IMR-90 (cell line): ENCODE data around the gene EXOC6. TPM values are rescaled to one million over a fixed set of nuclear protein-coding genes. Genes with fewer than 3 reads are reported as not detected.

Experiments
- ATAC-seq: fragments of 200-7000 bp; cut with Tn5 transposase; 2 replicates; pipeline ENCODE4 v1.9.1; 2020; ENCODE audit warnings: low read depth, mild to moderate bottlenecking, moderate library complexity
- BruUV-seq: library from RNA; stranded (reverse); fragments of 400-500 nt; replicated peaks from 2 replicates; lab custom pipeline; 2021; lab: Mats Ljungman, UMichigan
- CTCF ChIA-PET: fragments of 300-600 bp; formaldehyde crosslinking; extraction: SDS; loops from one replicate; lab custom pipeline; 2021; ENCODE audit warnings: antibody characterized with exemption; lab: Yijun Ruan, JAX
- POLR2A ChIA-PET: fragments of 300-600 bp; sonication (Branson Sonifier 250); formaldehyde crosslinking; loops from one replicate; lab custom pipeline; 2022; ENCODE audit warnings: antibody characterized with exemption; ENCODE audit not compliant: unreplicated experiment; lab: Charles Lee
- DNase-seq: peaks from one replicate; pipeline ENCODE4 v3.0.0; 2013
- H2AFZ ChIP-seq: replicated peaks from 2 replicates; pipeline ENCODE3; 2013; ENCODE audit warnings: low read length, mild to moderate bottlenecking; ENCODE audit not compliant: poor library complexity
- H2AK5ac ChIP-seq: 2 replicates; pipeline ENCODE4 v1.6.1; 2013; ENCODE audit warnings: low read depth, low read length, inconsistent platforms
- H2AK9ac ChIP-seq: replicated peaks from 2 replicates; pipeline ENCODE3; 2013; ENCODE audit warnings: mild to moderate bottlenecking, low read depth, low read length, moderate library complexity; ENCODE audit not compliant: poor library complexity
- H2BK120ac ChIP-seq: 2 replicates; pipeline ENCODE4 v1.6.1; 2013; ENCODE audit warnings: low read depth, low read length, inconsistent platforms
- H2BK15ac ChIP-seq: 3 replicates; pipeline ENCODE4 v1.6.1; 2013; ENCODE audit warnings: low read depth, low read length, inconsistent platforms
- H2BK20ac ChIP-seq: 2 replicates; pipeline ENCODE4 v1.6.1; 2013; ENCODE audit warnings: low read depth, mild to moderate bottlenecking, inconsistent platforms, low read length, moderate library complexity
- H2BK5ac ChIP-seq: 2 replicates; pipeline ENCODE4 v1.6.1; 2013; ENCODE audit warnings: mild to moderate bottlenecking, low read depth, low read length, inconsistent platforms; ENCODE audit not compliant: poor library complexity, severe bottlenecking
- H3K14ac ChIP-seq: replicated peaks from 2 replicates; pipeline ENCODE4 v1.6.1; 2013; ENCODE audit warnings: low read depth, low read length, inconsistent platforms
- H3K18ac ChIP-seq: 2 replicates; pipeline ENCODE4 v1.6.1; 2013; ENCODE audit warnings: low read depth, low read length, control low read depth
- H3K23ac ChIP-seq: 2 replicates; pipeline ENCODE4 v1.6.1; 2013; ENCODE audit warnings: low read depth, low read length, inconsistent platforms
- H3K27ac ChIP-seq: 2 replicates; pipeline ENCODE4 v1.5.1; 2013; ENCODE audit warnings: mild to moderate bottlenecking, control low read depth, low read length; ENCODE audit not compliant: insufficient read depth
- H3K27me3 ChIP-seq: 2 replicates; pipeline ENCODE4 v1.6.1; 2013; ENCODE audit warnings: low read length; ENCODE audit not compliant: control insufficient read depth, insufficient read depth
- H3K36me3 ChIP-seq: 2 replicates; pipeline ENCODE4 v1.6.1; 2013; ENCODE audit warnings: low read length, mixed read lengths; ENCODE audit not compliant: control insufficient read depth, insufficient read depth
- H3K4ac ChIP-seq: 2 replicates; pipeline ENCODE4 v1.6.1; 2013; ENCODE audit warnings: low read depth, low read length, inconsistent platforms
- H3K4me1 ChIP-seq: 2 replicates; pipeline ENCODE4 v1.6.1; 2013; ENCODE audit warnings: low read length, mixed read lengths; ENCODE audit not compliant: control insufficient read depth, insufficient read depth
- H3K4me2 ChIP-seq: 2 replicates; pipeline ENCODE4 v1.6.1; 2013; ENCODE audit warnings: low read depth, mild to moderate bottlenecking, control low read depth, low read length, moderate library complexity
- H3K4me3 ChIP-seq: 2 replicates; pipeline ENCODE4 v1.5.1; 2013; ENCODE audit warnings: low read depth, mild to moderate bottlenecking, control low read depth, low read length, moderate library complexity; ENCODE audit not compliant: insufficient read depth
- H3K56ac ChIP-seq: 2 replicates; pipeline ENCODE4 v1.6.1; 2013; ENCODE audit warnings: low read length, inconsistent platforms; ENCODE audit not compliant: insufficient read depth; ENCODE audit errors: extremely low read depth
- H3K79me1 ChIP-seq, 2 experiments: 2 replicates each; pipeline ENCODE4 v1.6.1; 2013; ENCODE audit warnings: low read length in 2 of 2, inconsistent platforms in 1 of 2, low read depth in 1 of 2
- H3K9ac ChIP-seq: 2 replicates; pipeline ENCODE4 v1.6.1; 2013; ENCODE audit warnings: low read depth, low read length, control low read depth
- H3K9me1 ChIP-seq: 2 replicates; pipeline ENCODE4 v1.6.1; 2013; ENCODE audit warnings: low read length, inconsistent platforms; ENCODE audit not compliant: insufficient read depth
- H3K9me3 ChIP-seq: 2 replicates; pipeline ENCODE4 v1.6.1; 2013; ENCODE audit warnings: low read length; ENCODE audit not compliant: control insufficient read depth, insufficient read depth
- H4K20me1 ChIP-seq: 2 replicates; pipeline ENCODE4 v1.6.1; 2013; ENCODE audit warnings: low read length, inconsistent platforms; ENCODE audit not compliant: insufficient read depth
- H4K5ac ChIP-seq: 2 replicates; pipeline ENCODE4 v1.6.1; 2013; ENCODE audit warnings: mild to moderate bottlenecking, low read depth, low read length, control low read depth
- H4K8ac ChIP-seq, 2 experiments: 2 replicates each; pipeline ENCODE4 v1.6.1; 2013; ENCODE audit warnings: low read depth in 2 of 2, low read length in 2 of 2, control low read depth in 1 of 2, inconsistent platforms in 1 of 2
- H4K91ac ChIP-seq: 2 replicates; pipeline ENCODE4 v1.6.1; 2013; ENCODE audit warnings: low read depth, low read length, inconsistent platforms; ENCODE audit not compliant: insufficient read depth
- MAZ ChIP-seq: IDR thresholded peaks from 2 replicates; pipeline ENCODE4 v1.6.1; 2012; ENCODE audit warnings: low read depth, mild to moderate bottlenecking, low read length, improper control_type of control experiment, moderate library complexity, borderline replicate concordance
- MXI1 ChIP-seq: IDR thresholded peaks from 2 replicates; pipeline ENCODE4 v1.6.1; 2012; ENCODE audit warnings: low read depth, mild to moderate bottlenecking, low read length, moderate library complexity, borderline replicate concordance
- WGBS, 2 experiments: methylation state at CpG; one replicate each; pipeline versions ENCODE4 v1.1.5 to v1.1.7; 2013; ENCODE audit warnings: missing lambda C conversion rate in 2 of 2; ENCODE audit not compliant: insufficient read length in 1 of 2; ENCODE audit errors: extremely low coverage in 2 of 2; 5-methylcytosine and 5-hydroxymethylcytosine counted together
- dilution Hi-C: fragments of 300-500 bp; cut with HindIII; formaldehyde crosslinking; loops from one replicate; pipeline ENCODE4 v1.14.3; 2018; ENCODE audit warnings: low sequenced_read_pairs; ENCODE audit not compliant: unreplicated experiment
- in situ Hi-C: fragments of 300-500 bp; cut with MboI; formaldehyde crosslinking; loops from 3 replicates; pipeline ENCODE4 v1.14.3; 2019; ENCODE audit warnings: low sequenced_read_pairs, inconsistent platforms, mixed read lengths
- intact Hi-C: fragments of 100-400 bp; cut with micrococcal nuclease; formaldehyde crosslinking; loops from 2 replicates; pipeline ENCODE4 v1.10.0; 2022
- polyA plus RNA-seq, 3 experiments: library from polyadenylated mRNA; depleted of rRNA; stranded (reverse); fragments of >200 nt; gene quantifications; 2 replicates each; pipeline ENCODE4 v1.2.3, GENCODE V29; 2012; ENCODE audit warnings: low replicate concordance in 1 of 3
- total RNA-seq: library from RNA; depleted of rRNA; stranded (reverse); fragments of >200 nt; gene quantifications from 2 replicates; pipeline ENCODE4 v1.2.3, GENCODE V29; 2012
- TF ChIP-seq, protein P1 (sequence below): fragments of 150-350 bp; IDR thresholded peaks from 2 replicates; pipeline ENCODE4 v1.6.1; 2017; ENCODE audit warnings: mild to moderate bottlenecking, antibody characterized with exemption, low read length, low read depth

Gene EXOC6
- total and polyA plus RNA-seq, 2 of the 4 experiments (the other 2 are of a cell fraction), result 4.5 to 11.5 TPM

DNA sequence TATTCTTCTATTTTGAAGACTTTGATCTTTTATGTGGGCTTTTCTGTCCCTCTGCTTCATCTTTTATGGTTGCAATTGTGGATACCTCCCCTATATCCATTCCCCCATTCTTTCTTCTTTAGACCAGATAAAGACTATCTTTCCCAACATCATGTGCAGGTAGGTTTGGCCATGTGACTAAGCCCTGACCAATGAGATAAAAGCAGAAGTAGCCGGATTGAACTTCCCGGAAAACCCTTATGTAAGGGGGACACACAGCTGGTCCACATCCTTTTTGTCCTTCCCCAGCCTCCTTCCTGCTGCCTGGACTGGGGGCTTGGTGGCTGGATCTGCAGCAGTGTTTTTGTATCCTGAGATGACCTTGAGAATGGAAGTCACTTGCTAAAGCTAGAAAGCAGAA lies 33.5 kb upstream of the EXOC6 start:
- ATAC-seq, result no peak
- H2AK9ac ChIP-seq, result peak overlapping the region; percentile 4
- H3K9me3 ChIP-seq, result no peaks in the 10 kb centered on the region
- peak overlapping the region; percentile 61 for H2AFZ ChIP-seq
- H2BK20ac ChIP-seq, result peak overlapping the region; percentile 77
- peak overlapping the region; percentile 67 for H3K14ac ChIP-seq
- H3K27me3 ChIP-seq, result no peaks in the 10 kb centered on the region
- H3K36me3 ChIP-seq, result no peaks in the 10 kb centered on the region
- H3K79me1 ChIP-seq, result no peaks in the 10 kb centered on the region
- peak overlapping the region; percentile 95 for H3K4ac ChIP-seq
- H3K4me1 ChIP-seq, result peaks cover 11% of the 10 kb centered on the region
- no peak overlapping the region for H3K9ac ChIP-seq
- H3K9me1 ChIP-seq, result peaks cover 3% of the 10 kb centered on the region; the same call in 1 of the 2 replicates
- peak overlapping the region; percentile 89; the same call in 2 of the 3 replicates for H2BK15ac ChIP-seq
- peak overlapping the region; percentile 64 for H4K91ac ChIP-seq
- no peaks in the 10 kb centered on the region for H4K20me1 ChIP-seq
- peak overlapping the region; percentile 61; the same call in 1 of the 2 replicates for H4K5ac ChIP-seq
- peak overlapping the region; percentile 35 for H2BK5ac ChIP-seq
- H3K4me3 ChIP-seq, result no peak overlapping the region
- DNase-seq, result no peak
- peak overlapping the region; percentile 6 for H3K23ac ChIP-seq
- ChIA-PET POLR2A (no interaction called here), CTCF (no interaction called here)
- no peak overlapping the region for H3K4me2 ChIP-seq
- dilution Hi-C loops, result no loop called here
- peak overlapping the region; percentile 66 for H3K18ac ChIP-seq
- 0 out of 2 replicates have a peak overlapping the region, but pooled peaks have one; percentile 17 for H3K27ac ChIP-seq
- peak overlapping the region; percentile 34 to 41; a peak in 2 of 4 replicates for H4K8ac ChIP-seq
- intact Hi-C loops, result no loop called here
- TF ChIP-seq MXI1 (no peak), MAZ (no peak)
- TF ChIP-seq, protein P1, sequence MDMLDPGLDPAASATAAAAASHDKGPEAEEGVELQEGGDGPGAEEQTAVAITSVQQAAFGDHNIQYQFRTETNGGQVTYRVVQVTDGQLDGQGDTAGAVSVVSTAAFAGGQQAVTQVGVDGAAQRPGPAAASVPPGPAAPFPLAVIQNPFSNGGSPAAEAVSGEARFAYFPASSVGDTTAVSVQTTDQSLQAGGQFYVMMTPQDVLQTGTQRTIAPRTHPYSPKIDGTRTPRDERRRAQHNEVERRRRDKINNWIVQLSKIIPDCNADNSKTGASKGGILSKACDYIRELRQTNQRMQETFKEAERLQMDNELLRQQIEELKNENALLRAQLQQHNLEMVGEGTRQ, result 0 out of 2 replicates have a peak, but pooled peaks have one; percentile 5
- peak overlapping the region; percentile 89 for H2AK5ac ChIP-seq
- in situ Hi-C loops, result no loop called here
- H2BK120ac ChIP-seq, result peak overlapping the region; percentile 83
- H3K56ac ChIP-seq, result peak overlapping the region; percentile 38; the same call in 1 of the 2 replicates
- no CpG with 5 or more reads among the region's 2 CpGs for WGBS, 2 experiments
- BruUV-seq, result no TSS peak
